Brain microvascular endothelial cell (primary cell): Measurements from ENCODE around the gene SHROOM3.

Source experiments
- DNase-seq: peaks from one replicate; pipeline ENCODE4 v3.0.0-alpha.2; 2020
- H3K27ac ChIP-seq: fragments of 250-450 bp; sonication (Bioruptor Pico); 2 replicates; pipeline ENCODE4 v1.5.1; 2020; ENCODE audit warnings: mild to moderate bottlenecking, moderate library complexity
- H3K27me3 ChIP-seq: fragments of 250-450 bp; sonication (Bioruptor Pico); replicated peaks from 2 replicates; pipeline ENCODE4 v1.5.1; 2020; ENCODE audit warnings: mild to moderate bottlenecking
- H3K36me3 ChIP-seq: fragments of 250-450 bp; sonication (Bioruptor Pico); replicated peaks from 2 replicates; pipeline ENCODE4 v1.5.1; 2020; ENCODE audit warnings: mild to moderate bottlenecking
- H3K4me3 ChIP-seq: 2 replicates; pipeline ENCODE4 v1.5.1; 2011; ENCODE audit warnings: low read depth, mild to moderate bottlenecking, control low read depth, low read length, moderate library complexity
- in situ Hi-C: cut with HindIII; loops from 2 replicates; pipeline ENCODE4 v1.10.0; 2017; ENCODE audit warnings: low sequenced_read_pairs, low pct_ligation_motif_present
- TF ChIP-seq, protein P1 (sequence below): IDR thresholded peaks from 2 replicates; pipeline ENCODE4 v1.5.1; 2011; ENCODE audit warnings: low read depth, mild to moderate bottlenecking, moderate library complexity, low read length, control low read depth, inconsistent platforms; ENCODE audit errors: missing control alignments

The SHROOM3 gene

DNA sequence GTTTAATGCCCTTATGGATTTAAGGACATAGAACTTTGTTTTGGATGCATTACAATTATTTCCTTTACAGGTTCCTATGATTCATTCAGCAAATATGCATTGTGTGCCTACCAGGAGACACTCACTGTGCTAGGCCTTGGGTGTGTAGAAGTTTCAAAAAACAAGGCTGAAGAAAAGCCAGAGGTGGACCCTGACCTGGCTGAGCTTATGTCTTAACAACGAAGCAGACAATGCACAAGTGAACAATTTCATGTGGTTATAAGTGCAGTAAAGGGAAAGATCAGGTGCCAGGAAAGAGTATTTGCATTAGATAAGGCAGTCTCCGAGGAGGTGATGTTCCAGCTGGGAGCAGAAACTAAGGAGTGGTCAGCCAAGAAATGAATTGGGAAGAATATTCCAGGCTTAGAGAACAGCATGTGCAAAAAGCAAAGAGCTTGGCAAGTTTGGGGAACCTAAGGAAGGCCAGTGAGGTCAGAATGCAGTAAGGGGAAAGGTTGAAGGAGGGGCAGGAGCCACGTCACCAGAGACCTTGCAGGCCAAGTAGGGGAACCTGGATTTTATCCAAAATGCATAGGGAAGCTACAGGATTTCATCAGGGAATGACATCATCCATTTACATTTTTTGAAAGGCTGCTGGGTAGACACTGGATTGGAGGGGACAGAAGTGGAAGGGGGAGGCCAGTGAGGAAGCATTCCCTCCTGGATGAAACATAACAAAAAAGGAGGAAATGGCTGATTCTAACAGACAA is 269.3 kb downstream of the SHROOM3 start:
- in situ Hi-C loops, result no loop called here
- peak; percentile 34 for DNase-seq
- Histone ChIP-seq H3K27me3 (no peaks in the 10 kb centered on the region), H3K36me3 (no peaks in the 10 kb centered on the region), H3K27ac (peak overlapping the region; percentile 46), H3K4me3 (no peak overlapping the region)
- TF ChIP-seq, protein P1, sequence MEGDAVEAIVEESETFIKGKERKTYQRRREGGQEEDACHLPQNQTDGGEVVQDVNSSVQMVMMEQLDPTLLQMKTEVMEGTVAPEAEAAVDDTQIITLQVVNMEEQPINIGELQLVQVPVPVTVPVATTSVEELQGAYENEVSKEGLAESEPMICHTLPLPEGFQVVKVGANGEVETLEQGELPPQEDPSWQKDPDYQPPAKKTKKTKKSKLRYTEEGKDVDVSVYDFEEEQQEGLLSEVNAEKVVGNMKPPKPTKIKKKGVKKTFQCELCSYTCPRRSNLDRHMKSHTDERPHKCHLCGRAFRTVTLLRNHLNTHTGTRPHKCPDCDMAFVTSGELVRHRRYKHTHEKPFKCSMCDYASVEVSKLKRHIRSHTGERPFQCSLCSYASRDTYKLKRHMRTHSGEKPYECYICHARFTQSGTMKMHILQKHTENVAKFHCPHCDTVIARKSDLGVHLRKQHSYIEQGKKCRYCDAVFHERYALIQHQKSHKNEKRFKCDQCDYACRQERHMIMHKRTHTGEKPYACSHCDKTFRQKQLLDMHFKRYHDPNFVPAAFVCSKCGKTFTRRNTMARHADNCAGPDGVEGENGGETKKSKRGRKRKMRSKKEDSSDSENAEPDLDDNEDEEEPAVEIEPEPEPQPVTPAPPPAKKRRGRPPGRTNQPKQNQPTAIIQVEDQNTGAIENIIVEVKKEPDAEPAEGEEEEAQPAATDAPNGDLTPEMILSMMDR, result no peak

DNA sequence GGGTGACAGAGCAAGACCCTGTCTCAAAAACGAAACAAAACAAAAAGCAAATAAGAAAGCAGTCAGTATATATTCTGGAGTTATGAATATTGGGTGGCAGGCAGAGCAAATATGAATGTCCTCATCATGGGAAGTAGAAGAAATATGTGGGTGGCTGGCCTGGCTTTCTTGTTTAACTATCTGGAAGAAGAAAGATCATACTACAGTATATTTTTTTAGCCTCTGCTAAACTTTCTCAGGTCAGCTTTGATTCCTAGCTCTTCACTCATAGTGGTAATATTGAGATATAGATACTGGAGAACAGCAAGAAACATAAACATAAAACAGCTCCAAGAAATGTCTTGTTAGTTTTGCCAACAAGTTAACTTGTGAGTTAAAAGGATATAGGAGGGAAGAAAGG is 270.4 kb downstream of the SHROOM3 start:
- peak overlapping the region; percentile 46 for H3K27ac ChIP-seq
- DNase-seq, result no peak
- no peaks in the 10 kb centered on the region for H3K27me3 ChIP-seq
- no peaks in the 10 kb centered on the region for H3K36me3 ChIP-seq
- no peak overlapping the region for H3K4me3 ChIP-seq
- TF ChIP-seq, protein P1, result no peak
- in situ Hi-C loops, result no loop called here

DNA sequence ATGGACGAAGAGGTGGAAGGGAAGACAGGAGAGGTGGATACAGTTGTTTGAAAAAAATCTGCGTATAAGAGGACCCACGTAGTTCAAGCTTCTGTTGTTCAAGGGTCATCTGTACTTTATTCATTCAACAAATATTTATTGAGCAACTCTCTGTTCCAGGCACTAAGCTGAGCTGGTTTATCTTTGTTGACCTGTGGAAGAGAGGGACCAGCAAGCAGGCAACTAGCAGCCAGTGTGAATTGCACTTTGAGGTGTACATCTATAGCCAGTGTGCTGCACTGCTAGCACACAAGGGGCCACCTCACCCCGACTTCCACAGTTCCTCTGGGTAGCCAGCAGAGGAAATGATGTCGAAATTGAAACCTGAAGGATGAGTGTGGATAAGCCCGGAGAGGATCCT is 271.6 kb downstream of the SHROOM3 start:
- TF ChIP-seq, protein P1, result no peak
- H3K4me3 ChIP-seq, result no peak overlapping the region
- in situ Hi-C loops, result no loop called here
- DNase-seq, result no peak
- no peaks in the 10 kb centered on the region for H3K27me3 ChIP-seq
- H3K27ac ChIP-seq, result no peak overlapping the region
- no peaks in the 10 kb centered on the region for H3K36me3 ChIP-seq

DNA sequence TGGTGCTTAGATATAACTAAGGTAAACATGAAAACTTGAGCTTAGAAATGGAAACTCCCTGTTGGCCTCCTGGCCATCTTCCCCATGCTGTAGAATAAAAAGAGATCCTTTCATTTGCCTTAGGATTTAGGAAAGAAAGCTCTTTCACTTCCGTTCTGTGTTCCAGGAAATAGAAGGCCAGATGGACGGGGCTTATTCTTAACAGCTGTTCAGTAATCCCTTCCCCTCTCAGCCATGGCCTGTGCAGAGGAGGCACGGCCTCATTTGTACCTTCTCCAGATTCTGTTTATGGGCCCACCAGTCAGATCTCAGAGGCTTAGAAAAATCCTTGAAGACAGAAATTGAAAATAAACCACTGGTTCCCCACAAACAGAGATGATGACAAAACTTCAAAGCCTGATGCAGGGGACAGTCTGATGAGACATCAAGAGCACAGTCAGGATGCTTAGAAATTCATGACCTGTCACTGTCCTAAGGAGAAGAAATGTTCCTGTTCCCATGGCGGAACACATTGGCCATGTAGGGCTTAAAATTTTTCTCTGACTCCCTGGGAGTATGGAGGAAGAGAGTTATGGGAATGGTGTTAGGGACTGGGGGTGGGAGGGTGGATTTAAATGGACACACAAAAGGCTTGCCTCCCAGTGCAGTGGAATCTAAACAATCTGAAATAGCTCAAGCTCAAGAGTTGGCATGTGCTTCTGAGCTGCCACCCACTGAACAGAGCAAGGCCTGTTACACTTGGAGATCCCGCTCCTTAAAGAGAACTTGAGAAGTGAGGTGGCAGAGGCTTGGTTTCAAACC is 274.1 kb downstream of the SHROOM3 start:
- Histone ChIP-seq H3K4me3 (no peak overlapping the region), H3K27ac (no peak overlapping the region), H3K36me3 (no peaks in the 10 kb centered on the region), H3K27me3 (no peaks in the 10 kb centered on the region)
- in situ Hi-C loops, result no loop called here
- TF ChIP-seq, protein P1, result no peak
- no peak for DNase-seq

DNA sequence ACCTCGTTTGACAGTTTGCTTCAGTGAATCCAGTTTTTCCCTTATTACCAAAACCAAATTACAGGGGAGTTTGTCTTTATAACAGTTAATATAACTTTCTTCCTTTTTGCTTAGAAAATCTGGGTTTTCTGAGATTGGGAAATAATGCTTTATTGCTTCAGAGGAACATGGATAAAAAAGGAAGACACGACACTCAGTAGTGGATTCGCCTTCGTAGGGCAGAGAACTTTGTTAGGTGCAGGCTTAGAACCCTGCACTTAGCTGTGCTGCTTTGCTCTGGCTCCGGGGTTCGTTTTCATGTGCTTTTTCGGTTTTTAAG is 274.7 kb downstream of the SHROOM3 start:
- in situ Hi-C loops, result no loop called here
- Histone ChIP-seq H3K27me3 (no peaks in the 10 kb centered on the region), H3K36me3 (no peaks in the 10 kb centered on the region), H3K4me3 (no peak overlapping the region), H3K27ac (no peak overlapping the region)
- no peak for DNase-seq
- TF ChIP-seq, protein P1, result no peak
